GM12892 (cell line): ENCODE data around the gene RALB.

ENCODE experiments used
- POLR2A ChIP-seq: IDR thresholded peaks from 2 replicates; pipeline ENCODE4 v1.6.1; 2011; ENCODE audit warnings: low read depth, low read length, control low read depth
- POLR2AphosphoS5 ChIP-seq: IDR thresholded peaks from 2 replicates; pipeline ENCODE4 v1.6.1; 2011; ENCODE audit warnings: low read depth, low read length, control low read depth
- TAF1 ChIP-seq: IDR thresholded peaks from 2 replicates; pipeline ENCODE4 v1.6.1; 2011; ENCODE audit warnings: low read depth, mild to moderate bottlenecking, control low read depth, low read length, borderline replicate concordance

- TF ChIP-seq POLR2AphosphoS5 (no peak), TAF1 (no peak), POLR2A (no peak)
These were observed 12.4 kb downstream of the RALB start for GRCh38 chr2:120265006-120265405.
